ENCODE measurements around the gene DMTF1.

DNA sequence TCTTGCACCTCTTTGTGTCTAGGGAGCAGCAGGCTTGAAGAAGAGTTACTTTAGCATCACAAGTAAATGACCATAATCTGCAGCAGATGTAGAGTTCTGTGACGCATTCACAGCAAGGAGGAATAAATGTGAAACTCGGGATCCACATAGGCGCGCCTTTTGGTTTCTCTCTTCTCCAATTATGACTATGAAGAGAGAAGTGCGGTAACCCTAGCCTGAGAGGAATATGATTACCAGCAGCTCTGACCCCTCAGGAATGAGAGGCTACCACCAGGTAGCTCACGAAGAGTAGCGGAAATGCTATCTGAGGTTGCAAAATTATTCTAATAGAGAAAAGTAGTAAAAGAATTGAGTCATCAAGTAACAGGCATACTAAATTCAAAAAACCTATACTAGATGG, 25.2 kb upstream of the DMTF1 start:
- TF ChIP-seq ZNF175 (tag by site-specific recombination; IDR thresholded peaks at IDR 0.05) (no peak), ZNF266 (tag by site-specific recombination; IDR thresholded peaks at IDR 0.05; ENCODE audit: low read depth) (no peak), ZNF585B (tag by site-specific recombination; IDR thresholded peaks at IDR 0.05) (no peak), PRDM1 (tag by site-specific recombination; IDR thresholded peaks at IDR 0.05) (no peak), YY1 (tag by site-specific recombination; IDR thresholded peaks at IDR 0.05) (no peak), ZNF146 (tag by site-specific recombination; IDR thresholded peaks at IDR 0.05) (no peak), ZNF664 (tag by site-specific recombination; IDR thresholded peaks at IDR 0.05) (no peak), SP3 (tag by site-specific recombination; IDR thresholded peaks at IDR 0.05) (no peak)
- TF ChIP-seq, protein P1, sequence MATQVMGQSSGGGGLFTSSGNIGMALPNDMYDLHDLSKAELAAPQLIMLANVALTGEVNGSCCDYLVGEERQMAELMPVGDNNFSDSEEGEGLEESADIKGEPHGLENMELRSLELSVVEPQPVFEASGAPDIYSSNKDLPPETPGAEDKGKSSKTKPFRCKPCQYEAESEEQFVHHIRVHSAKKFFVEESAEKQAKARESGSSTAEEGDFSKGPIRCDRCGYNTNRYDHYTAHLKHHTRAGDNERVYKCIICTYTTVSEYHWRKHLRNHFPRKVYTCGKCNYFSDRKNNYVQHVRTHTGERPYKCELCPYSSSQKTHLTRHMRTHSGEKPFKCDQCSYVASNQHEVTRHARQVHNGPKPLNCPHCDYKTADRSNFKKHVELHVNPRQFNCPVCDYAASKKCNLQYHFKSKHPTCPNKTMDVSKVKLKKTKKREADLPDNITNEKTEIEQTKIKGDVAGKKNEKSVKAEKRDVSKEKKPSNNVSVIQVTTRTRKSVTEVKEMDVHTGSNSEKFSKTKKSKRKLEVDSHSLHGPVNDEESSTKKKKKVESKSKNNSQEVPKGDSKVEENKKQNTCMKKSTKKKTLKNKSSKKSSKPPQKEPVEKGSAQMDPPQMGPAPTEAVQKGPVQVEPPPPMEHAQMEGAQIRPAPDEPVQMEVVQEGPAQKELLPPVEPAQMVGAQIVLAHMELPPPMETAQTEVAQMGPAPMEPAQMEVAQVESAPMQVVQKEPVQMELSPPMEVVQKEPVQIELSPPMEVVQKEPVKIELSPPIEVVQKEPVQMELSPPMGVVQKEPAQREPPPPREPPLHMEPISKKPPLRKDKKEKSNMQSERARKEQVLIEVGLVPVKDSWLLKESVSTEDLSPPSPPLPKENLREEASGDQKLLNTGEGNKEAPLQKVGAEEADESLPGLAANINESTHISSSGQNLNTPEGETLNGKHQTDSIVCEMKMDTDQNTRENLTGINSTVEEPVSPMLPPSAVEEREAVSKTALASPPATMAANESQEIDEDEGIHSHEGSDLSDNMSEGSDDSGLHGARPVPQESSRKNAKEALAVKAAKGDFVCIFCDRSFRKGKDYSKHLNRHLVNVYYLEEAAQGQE (tag by site-specific recombination; IDR thresholded peaks at IDR 0.05): no peak
- TF ChIP-seq, protein P2, sequence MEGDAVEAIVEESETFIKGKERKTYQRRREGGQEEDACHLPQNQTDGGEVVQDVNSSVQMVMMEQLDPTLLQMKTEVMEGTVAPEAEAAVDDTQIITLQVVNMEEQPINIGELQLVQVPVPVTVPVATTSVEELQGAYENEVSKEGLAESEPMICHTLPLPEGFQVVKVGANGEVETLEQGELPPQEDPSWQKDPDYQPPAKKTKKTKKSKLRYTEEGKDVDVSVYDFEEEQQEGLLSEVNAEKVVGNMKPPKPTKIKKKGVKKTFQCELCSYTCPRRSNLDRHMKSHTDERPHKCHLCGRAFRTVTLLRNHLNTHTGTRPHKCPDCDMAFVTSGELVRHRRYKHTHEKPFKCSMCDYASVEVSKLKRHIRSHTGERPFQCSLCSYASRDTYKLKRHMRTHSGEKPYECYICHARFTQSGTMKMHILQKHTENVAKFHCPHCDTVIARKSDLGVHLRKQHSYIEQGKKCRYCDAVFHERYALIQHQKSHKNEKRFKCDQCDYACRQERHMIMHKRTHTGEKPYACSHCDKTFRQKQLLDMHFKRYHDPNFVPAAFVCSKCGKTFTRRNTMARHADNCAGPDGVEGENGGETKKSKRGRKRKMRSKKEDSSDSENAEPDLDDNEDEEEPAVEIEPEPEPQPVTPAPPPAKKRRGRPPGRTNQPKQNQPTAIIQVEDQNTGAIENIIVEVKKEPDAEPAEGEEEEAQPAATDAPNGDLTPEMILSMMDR (tag by site-specific recombination; IDR thresholded peaks at IDR 0.05): no peak
- TF ChIP-seq, protein P3, sequence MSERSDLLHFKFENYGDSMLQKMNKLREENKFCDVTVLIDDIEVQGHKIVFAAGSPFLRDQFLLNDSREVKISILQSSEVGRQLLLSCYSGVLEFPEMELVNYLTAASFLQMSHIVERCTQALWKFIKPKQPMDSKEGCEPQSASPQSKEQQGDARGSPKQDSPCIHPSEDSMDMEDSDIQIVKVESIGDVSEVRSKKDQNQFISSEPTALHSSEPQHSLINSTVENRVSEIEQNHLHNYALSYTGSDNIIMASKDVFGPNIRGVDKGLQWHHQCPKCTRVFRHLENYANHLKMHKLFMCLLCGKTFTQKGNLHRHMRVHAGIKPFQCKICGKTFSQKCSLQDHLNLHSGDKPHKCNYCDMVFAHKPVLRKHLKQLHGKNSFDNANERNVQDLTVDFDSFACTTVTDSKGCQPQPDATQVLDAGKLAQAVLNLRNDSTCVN (tag by site-specific recombination; optimal IDR thresholded peaks at IDR 0.05): no peak
- TF ChIP-seq, protein P4, sequence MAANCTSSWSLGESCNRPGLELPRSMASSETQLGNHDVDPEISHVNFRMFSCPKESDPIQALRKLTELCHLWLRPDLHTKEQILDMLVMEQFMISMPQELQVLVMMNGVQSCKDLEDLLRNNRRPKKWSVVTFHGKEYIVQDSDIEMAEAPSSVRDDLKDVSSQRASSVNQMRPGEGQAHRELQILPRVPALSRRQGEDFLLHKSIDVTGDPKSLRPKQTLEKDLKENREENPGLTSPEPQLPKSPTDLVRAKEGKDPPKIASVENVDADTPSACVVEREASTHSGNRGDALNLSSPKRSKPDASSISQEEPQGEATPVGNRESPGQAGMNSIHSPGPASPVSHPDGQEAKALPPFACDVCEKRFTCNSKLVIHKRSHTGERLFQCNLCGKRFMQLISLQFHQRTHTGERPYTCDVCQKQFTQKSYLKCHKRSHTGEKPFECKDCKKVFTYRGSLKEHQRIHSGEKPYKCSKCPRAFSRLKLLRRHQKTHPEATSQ (tag by site-specific recombination; IDR thresholded peaks at IDR 0.05): no peak

Data from HEK293 (cell line).